Caco-2 (cell line): ENCODE data around the gene MYLK2. TPM values are rescaled to one million over a fixed set of nuclear protein-coding genes. Genes with fewer than 3 reads are reported as not detected.

Source experiments
- BruUV-seq: library from RNA; stranded (reverse); fragments of 400-500 nt; replicated peaks from 2 replicates; lab custom pipeline; 2021; lab: Mats Ljungman, UMichigan
- CTCF ChIA-PET: fragments of 300-600 bp; sonication (Branson Sonifier 250); formaldehyde crosslinking; loops from one replicate; lab custom pipeline; 2022; ENCODE audit warnings: antibody characterized with exemption; lab: Charles Lee
- POLR2A ChIA-PET: fragments of 300-600 bp; sonication (Branson Sonifier 250); formaldehyde crosslinking; loops from one replicate; lab custom pipeline; 2022; ENCODE audit warnings: antibody characterized with exemption; lab: Charles Lee
- DNase-seq, 2 experiments: peaks; one replicate each; pipeline versions ENCODE4 v3.0.0 to v3.0.0-alpha.2; 2020 to 2022
- H3K27me3 ChIP-seq: replicated peaks from 2 replicates; pipeline ENCODE4 v1.6.0; 2011; ENCODE audit warnings: low read length; ENCODE audit not compliant: control insufficient read depth, insufficient read depth
- H3K36me3 ChIP-seq: 2 replicates; pipeline ENCODE4 v1.5.1; 2011; ENCODE audit warnings: low read length; ENCODE audit not compliant: control insufficient read depth, insufficient read depth
- H3K4me1 ChIP-seq: fragments of 250-450 bp; sonication (Bioruptor Pico); 2 replicates; pipeline ENCODE4 v1.5.1; 2020; ENCODE audit warnings: mild to moderate bottlenecking
- H3K4me3 ChIP-seq: 2 replicates; pipeline ENCODE4 v1.5.1; 2011; ENCODE audit warnings: low read depth, mild to moderate bottlenecking, control low read depth, low read length
- H3K9me3 ChIP-seq: fragments of 250-450 bp; sonication (Bioruptor Pico); 2 replicates; pipeline ENCODE4 v1.5.1; 2020; ENCODE audit warnings: mild to moderate bottlenecking, moderate library complexity
- H3K27ac Mint-ChIP-seq: one replicate; pipeline ENCODE4 v1.8.0; 2022; ENCODE audit warnings: mixed read lengths; ENCODE audit not compliant: unreplicated experiment
- H3K27me3 Mint-ChIP-seq: one replicate; pipeline ENCODE4 v1.8.0; 2022; ENCODE audit warnings: mixed read lengths; ENCODE audit not compliant: insufficient read depth, unreplicated experiment
- H3K36me3 Mint-ChIP-seq: one replicate; pipeline ENCODE4 v1.8.0; 2022; ENCODE audit warnings: mild to moderate bottlenecking, mixed read lengths; ENCODE audit not compliant: insufficient read depth, unreplicated experiment
- H3K4me1 Mint-ChIP-seq: one replicate; pipeline ENCODE4 v1.8.0; 2022; ENCODE audit warnings: low read depth, mixed read lengths; ENCODE audit not compliant: unreplicated experiment
- H3K4me3 Mint-ChIP-seq: one replicate; pipeline ENCODE4 v1.8.0; 2022; ENCODE audit warnings: mild to moderate bottlenecking, moderate library complexity, mixed read lengths; ENCODE audit not compliant: unreplicated experiment
- H3K9me3 Mint-ChIP-seq: one replicate; pipeline ENCODE4 v1.8.0; 2022; ENCODE audit warnings: mixed read lengths; ENCODE audit not compliant: unreplicated experiment
- CTCF ChIP-seq, 2 experiments: fragments of 200-600 bp in 1 of 2; IDR thresholded peaks; 1 replicate in 1 of 2; 2 replicates in 1 of 2; pipeline versions ENCODE4 v1.5.1 to v1.8.0; 2011 to 2022; ENCODE audit warnings: antibody characterized with exemption in 1 of 2, control low read depth in 1 of 2, inconsistent platforms in 1 of 2, low read depth in 1 of 2, low read length in 1 of 2, mild to moderate bottlenecking in 1 of 2, moderate library complexity in 1 of 2; ENCODE audit not compliant: insufficient read depth in 1 of 2, severe bottlenecking in 1 of 2, unreplicated experiment in 1 of 2
- intact Hi-C: fragments of 100-400 bp; cut with micrococcal nuclease; formaldehyde crosslinking; loops from one replicate; pipeline ENCODE4 v1.10.0; 2022; ENCODE audit not compliant: unreplicated experiment
- total RNA-seq: library from RNA; stranded (reverse); gene quantifications from 2 replicates; pipeline ENCODE4 v1.2.3, GENCODE V29; 2022

MYLK2 gene
- total RNA-seq, 1 experiment from 2014 or later, result 0.91 TPM

- intact Hi-C loops, result no loop called here
These were observed 10.6 kb downstream of the MYLK2 start for GRCh38 chr20:31829731-31830130.

DNA sequence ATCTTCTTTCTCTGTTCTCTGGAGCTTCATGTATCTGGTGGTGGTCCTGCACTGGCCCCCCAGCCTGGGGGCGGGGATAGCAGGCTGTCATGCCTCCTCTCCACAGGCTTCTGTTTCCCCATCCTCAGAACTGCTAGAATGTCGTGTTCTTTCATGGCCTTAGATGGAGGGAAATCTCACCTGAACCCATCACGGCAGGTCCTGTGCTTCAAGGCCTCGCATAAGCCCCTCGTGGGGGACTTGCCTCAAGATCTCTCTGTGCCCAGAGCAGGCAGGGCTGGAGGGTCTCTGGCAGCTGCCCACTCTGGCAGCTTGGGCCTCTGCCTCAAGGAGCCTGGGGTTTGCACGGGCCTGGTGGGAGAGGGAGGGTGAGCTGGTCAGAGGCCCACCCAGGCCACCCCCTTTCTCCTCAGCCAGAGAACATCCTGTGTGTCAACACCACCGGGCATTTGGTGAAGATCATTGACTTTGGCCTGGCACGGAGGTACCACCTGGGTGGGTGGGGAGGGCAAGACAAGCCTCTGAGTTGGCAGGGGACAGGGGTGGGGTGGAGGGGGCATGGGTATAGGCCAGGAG, 11.3 kb downstream of the MYLK2 start:
- Histone ChIP-seq H3K4me3 (no peak overlapping the region), H3K36me3 (no peaks in the 10 kb centered on the region), H3K9me3 (no peaks in the 10 kb centered on the region), H3K27me3 (no peaks in the 10 kb centered on the region), H3K4me1 (peaks cover 2% of the 10 kb centered on the region)
- POLR2A ChIA-PET, result no interaction called here
- no peaks in the 10 kb centered on the region for H3K27me3 Mint-ChIP-seq
- H3K36me3 Mint-ChIP-seq, result no peaks in the 10 kb centered on the region
- TF ChIP-seq CTCF (IDR thresholded peaks at IDR 0.05; ENCODE audit: insufficient read depth in 1 of 2, low read depth in 1 of 2, low read length in 1 of 2, severe bottlenecking in 1 of 2, unreplicated experiment in 1 of 2), result no peak
- CTCF ChIA-PET, result interaction anchor here (1.3 to 3.7 kb wide), 2 partner anchors 16 to 121 kb away, joined by 4 to 11 read pairs; partner anchors contain the start of gene PDRG1
- no peaks in the 10 kb centered on the region for H3K4me1 Mint-ChIP-seq
- H3K27ac Mint-ChIP-seq, result no peak overlapping the region
- H3K9me3 Mint-ChIP-seq, result no peaks in the 10 kb centered on the region
- BruUV-seq, result no TSS peak
- no peak overlapping the region for H3K4me3 Mint-ChIP-seq
- intact Hi-C loops, result no loop called here
- no peak for DNase-seq

More at GRCh38 chr20:31829731-31830130, 10.6 kb downstream of the MYLK2 start:
- H3K27me3 Mint-ChIP-seq, result no peaks in the 10 kb centered on the region
- no peak overlapping the region for H3K4me3 ChIP-seq
- H3K27ac Mint-ChIP-seq, result no peak overlapping the region
- no peaks in the 10 kb centered on the region for H3K4me1 Mint-ChIP-seq
- TF ChIP-seq CTCF (IDR thresholded peaks at IDR 0.05; ENCODE audit: insufficient read depth in 1 of 2, low read depth in 1 of 2, low read length in 1 of 2, severe bottlenecking in 1 of 2, unreplicated experiment in 1 of 2), result no peak
- no peaks in the 10 kb centered on the region for H3K9me3 ChIP-seq
- no peaks in the 10 kb centered on the region for H3K36me3 Mint-ChIP-seq
- BruUV-seq, result no TSS peak
- no peaks in the 10 kb centered on the region for H3K27me3 ChIP-seq
- no peaks in the 10 kb centered on the region for H3K4me1 ChIP-seq
- ChIA-PET CTCF (interaction anchor here (3.7 kb wide), 1 partner anchor 17 kb away, joined by 11 read pairs; no protein-coding TSS in a partner anchor), POLR2A (no interaction called here)
- H3K4me3 Mint-ChIP-seq, result no peak overlapping the region
- no peaks in the 10 kb centered on the region for H3K9me3 Mint-ChIP-seq
- no peak for DNase-seq
- no peaks in the 10 kb centered on the region for H3K36me3 ChIP-seq

- Mint-ChIP-seq H3K4me1 (peaks cover 4% of the 10 kb centered on the region), H3K9me3 (no peaks in the 10 kb centered on the region), H3K36me3 (no peaks in the 10 kb centered on the region), H3K27me3 (no peaks in the 10 kb centered on the region), H3K27ac (no peak overlapping the region), H3K4me3 (no peak overlapping the region)
- POLR2A ChIA-PET, result no interaction called here
- Histone ChIP-seq H3K4me1 (peaks cover 9% of the 10 kb centered on the region), H3K27me3 (no peaks in the 10 kb centered on the region), H3K9me3 (no peaks in the 10 kb centered on the region), H3K4me3 (no peak overlapping the region), H3K36me3 (no peaks in the 10 kb centered on the region)
- CTCF ChIA-PET, result interaction anchor here (1.3 to 3.7 kb wide), 2 partner anchors 16 to 121 kb away, joined by 4 to 11 read pairs; partner anchors contain the start of gene PDRG1
- no peak for TF ChIP-seq CTCF (IDR thresholded peaks at IDR 0.05; ENCODE audit: insufficient read depth in 1 of 2, low read depth in 1 of 2, low read length in 1 of 2, severe bottlenecking in 1 of 2, unreplicated experiment in 1 of 2)
- intact Hi-C loops, result no loop called here
- no TSS peak for BruUV-seq
- no peak for DNase-seq
These were observed 12.1 kb downstream of the MYLK2 start for GRCh38 chr20:31831211-31831610.
